GM21390 (cell line): Measurements from ENCODE around the gene MAPK1.
"Not testable (repeated sequence)": the region's sequence is repeated elsewhere in the genome, so short reads cannot be mapped to it uniquely, and the experiment has no call there.

Source experiments
- ATAC-seq: cut with Tn5 transposase; IDR thresholded peaks from one replicate; pipeline ENCODE4 v1.9.1; 2021; ENCODE audit not compliant: unreplicated experiment

The MAPK1 gene

DNA sequence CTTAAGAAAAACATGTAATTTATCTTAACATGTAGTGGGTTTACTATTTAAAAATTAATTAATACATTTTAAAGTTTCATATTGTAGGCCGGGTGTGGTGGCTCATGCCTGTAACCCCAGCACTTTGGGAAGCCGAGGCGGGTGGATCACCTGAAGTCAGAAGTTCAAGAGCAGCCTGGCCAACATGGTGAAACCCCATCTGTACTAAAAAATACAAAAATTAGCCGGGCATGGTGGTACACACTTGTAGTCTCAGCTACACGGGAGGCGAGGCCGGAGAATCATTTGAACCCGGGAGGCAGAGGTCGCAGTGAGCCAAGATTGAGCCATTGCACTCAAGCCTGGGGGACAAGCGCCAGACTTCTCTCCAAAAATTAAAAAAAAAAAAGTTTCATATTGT lies 73.7 kb downstream of the MAPK1 start:
- ATAC-seq: not testable (repeated sequence)

GRCh38 chr22:21791635-21792625 lies 75.5 kb downstream of the MAPK1 start:
- no peak for ATAC-seq

GRCh38 chr22:21790849-21791610 lies 76.4 kb downstream of the MAPK1 start:
- ATAC-seq: not testable (repeated sequence)

DNA sequence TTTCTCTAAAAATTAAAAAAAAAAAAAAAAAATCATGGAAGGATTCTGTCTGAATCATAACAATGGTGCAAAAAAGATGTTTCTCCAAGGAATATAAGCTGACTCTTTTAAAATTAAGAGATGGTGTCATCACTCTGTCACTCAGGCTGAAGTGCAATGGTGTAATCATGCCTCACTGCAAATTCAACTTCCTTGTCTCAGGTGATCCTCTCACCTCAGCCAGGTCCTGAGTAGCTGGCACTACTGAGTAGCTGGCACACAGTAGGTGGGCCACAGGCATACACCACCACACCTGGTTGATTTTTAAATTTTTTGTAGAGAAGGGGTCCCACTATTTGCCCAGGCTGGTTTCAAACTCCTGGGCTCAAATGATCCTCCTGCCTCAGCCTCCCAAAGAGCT lies 77.1 kb downstream of the MAPK1 start:
- ATAC-seq: no peak

GRCh38 chr22:21787565-21787964 lies 79.9 kb downstream of the MAPK1 start:
- ATAC-seq: not testable (repeated sequence)

GRCh38 chr22:21780259-21780658 lies 87.2 kb downstream of the MAPK1 start:
- no peak for ATAC-seq

DNA sequence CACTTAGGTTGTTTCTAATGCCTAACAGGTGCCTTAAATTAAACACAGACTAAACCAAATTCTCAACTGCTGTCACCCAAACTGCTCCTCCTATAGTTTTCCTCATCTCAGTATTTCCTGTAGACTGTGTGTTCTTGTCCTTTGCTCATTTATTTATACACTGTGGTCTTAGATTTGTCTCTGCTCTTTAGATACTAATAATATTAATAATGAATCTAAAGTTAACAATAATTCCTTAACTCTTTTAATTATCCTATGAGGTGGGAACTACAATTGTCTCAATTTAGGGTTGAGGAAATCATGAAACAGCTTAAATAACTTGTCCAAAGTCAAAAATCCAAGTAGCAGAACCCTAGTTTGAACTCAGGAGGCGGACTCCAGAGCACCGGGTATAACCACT lies 88.0 kb downstream of the MAPK1 start:
- no peak for ATAC-seq

GRCh38 chr22:21778705-21779363 lies 88.6 kb downstream of the MAPK1 start:
- ATAC-seq: no peak

DNA sequence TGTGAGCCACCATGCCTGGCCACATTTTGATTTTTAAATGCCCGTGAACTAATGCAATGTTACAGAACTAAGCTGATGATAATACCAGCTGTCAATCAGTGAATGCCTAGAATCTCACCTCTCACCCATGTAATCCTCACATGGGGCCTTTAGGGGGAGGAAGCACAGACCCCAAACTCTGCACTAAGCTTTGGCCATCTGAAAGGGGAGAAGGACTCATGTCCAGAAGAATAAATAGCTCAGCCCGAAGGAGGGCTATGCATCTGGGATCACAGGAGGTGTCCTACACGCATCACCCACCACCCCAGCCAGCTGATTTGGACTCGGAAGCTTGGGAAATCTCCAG lies 95.8 kb downstream of the MAPK1 start:
- ATAC-seq: no peak

GRCh38 chr22:21768435-21768834 lies 99.0 kb downstream of the MAPK1 start:
- ATAC-seq: no peak

DNA sequence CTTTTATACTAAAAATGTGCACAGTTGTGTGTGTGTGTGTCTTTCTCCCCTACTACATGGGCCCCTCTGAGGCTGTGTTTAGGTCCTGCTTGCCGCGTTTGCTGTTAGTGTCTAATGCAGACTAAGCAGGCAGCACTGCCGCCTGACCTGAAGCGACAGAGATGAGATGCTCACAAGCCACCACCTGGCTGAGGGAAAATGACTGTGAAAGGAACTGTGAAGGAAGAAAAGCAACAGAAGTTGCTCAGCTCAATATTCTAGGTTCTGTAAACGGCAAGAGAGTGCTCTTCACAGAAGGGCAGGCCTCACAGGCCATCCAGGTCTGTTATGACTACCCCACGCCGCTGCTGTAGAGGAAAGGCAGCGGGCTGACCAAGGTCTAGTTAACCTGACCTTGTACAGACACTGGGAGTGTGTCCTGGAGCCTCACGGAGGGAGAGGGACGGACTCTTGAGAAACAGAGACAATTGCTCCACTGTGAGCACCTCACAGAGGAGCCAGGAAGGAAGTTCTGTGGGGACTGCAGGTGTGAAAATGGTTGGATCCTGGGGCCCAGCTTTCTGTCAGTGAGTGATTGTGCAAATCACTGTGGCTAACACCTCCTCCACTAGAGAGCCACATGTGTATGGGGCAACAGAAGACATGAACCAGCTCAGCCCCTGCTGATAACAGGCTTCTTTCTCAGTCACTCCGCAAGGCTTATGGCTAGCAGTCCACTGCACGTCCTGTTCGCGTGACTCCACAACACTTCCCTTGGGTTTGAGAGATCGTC lies 100.6 kb downstream of the MAPK1 start:
- ATAC-seq: no peak

GRCh38 chr22:21765909-21766529 lies 101.4 kb downstream of the MAPK1 start:
- no peak for ATAC-seq

DNA sequence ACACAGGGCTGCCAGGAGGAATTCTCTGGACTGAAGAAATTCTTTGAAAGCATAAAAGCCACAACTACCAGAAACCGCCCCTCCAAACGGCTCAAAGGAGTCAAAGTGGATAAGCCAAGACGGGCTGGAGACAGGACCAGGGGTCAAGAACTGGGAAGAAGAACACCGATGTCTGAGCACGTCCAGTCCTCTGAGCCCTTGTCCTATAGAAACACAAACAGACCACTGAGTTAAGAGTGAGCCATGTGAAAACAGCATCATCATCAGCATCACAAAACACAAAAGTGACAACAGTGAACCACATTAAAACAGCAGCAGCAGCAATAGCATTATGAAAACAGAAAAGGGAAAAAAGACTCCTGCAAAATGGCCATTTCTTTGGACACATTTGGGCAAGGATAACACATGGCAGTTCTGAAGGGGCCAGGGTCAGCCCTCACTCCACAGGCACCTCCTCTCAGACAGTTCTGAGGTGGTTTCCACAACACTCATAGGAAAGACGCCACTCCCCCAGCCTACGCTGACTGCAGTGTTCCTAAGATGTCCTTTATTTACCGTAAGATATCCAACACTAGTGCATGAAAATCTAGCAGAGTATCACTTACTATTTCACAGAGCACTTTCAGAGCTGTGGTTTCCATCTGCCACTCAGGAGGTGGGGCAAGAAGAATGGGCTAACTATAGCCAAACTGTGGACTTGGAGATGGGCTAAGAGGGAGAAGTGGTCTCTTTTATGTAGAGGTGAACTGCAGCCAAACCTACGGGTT lies 103.2 kb downstream of the MAPK1 start:
- ATAC-seq: no peak

GRCh38 chr22:21762712-21763581 lies 104.5 kb downstream of the MAPK1 start:
- no peak for ATAC-seq

DNA sequence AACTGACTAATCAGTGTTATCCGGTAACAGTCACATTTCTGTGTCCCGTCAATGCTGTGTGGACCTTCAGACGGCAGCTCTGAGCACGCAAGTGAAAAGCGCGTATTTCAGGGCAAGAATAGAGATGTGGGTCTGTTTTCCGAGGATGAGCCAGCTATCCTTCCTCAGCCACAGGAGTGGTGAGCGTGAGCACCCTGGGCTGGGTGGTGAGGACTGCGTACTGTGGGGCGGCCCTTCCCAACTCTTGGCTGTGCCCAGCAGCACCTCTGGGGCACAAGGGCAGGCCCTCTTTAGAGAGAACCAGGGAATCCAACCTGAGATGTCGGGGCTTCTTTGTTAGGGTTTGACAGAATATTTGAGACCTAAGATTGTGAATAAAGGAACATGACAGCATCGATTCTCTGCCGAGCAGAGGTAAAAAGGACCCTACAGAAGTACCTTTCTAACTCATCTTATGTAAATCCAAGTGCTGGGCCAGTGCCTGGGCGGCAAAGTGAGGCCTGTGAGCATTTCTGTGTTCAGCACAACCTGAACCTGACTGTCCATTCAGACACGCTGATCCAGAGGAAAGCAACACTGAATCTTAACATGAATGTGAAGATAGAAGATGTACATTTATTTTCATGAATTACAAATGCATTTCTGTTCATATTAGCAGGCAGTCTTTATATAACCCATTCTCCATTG lies 105.3 kb downstream of the MAPK1 start:
- ATAC-seq: no peak

DNA sequence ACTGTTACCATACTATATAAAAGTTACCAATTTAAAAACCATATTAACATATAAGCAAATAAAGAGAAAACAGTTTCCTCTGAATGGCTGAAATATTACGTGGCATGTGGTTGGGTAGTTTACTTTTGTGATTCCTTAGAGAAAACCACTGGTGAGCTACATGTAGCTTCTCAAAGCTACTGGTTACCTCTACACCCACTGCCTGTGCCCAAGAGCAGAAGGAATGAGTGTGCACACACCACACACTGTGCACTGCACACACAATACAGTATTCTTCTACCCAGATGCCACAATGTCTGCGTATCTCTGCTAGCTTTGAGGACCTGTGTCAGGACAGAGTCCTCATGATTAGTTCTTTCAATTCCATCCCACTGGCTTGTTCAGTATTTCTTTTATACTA lies 106.4 kb downstream of the MAPK1 start:
- no peak for ATAC-seq

- no peak for ATAC-seq
Observed at GRCh38 chr22:21760640-21761039, 106.8 kb downstream of the MAPK1 start.
